Measurements from ENCODE around the gene CCDC141. TPM values are rescaled to one million over a fixed set of nuclear protein-coding genes. Genes with fewer than 3 reads are reported as not detected.

Gene CCDC141
- total RNA-seq, 1 donor from 2014 or later, result 0.78 TPM

DNA sequence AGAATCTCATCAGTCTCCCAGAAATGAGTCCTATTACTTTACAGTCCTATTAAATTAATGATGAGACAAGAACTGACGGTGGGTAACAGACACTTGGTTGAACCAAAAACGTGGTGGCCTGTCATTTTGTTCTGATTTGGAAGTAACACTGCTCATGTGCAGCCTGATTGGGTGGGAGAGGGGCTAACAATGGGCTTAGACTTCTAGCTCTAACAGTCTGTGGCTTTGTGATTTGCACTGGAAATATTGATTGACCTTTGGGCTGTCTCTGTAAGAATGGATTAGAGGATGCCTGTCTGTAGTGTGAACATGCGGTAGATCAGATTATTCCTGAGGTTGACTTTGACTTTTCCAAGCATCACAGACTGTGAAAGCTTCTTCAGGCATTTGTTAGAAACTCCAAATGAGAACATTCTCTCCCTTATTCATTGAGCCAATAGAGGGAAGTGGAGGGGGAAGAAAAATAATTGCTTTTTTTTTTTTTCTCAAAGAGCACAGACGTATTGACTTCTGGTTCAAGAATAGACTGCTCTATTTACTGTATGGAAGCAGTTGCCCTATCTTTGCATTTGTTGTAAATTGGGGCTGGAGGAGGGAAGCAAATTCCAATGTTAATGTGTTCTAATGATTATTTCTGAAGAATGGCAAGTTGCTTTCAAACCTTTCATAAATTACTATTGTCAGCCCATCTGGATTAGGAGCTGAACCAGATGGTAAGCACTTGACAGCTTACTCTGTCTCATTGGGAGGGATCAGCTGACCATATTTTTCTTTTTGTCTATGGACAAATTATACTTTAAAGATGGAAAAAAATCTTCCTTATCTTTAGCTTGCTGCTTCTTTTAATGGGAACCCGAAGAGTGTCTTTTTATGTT lies 156.9 kb downstream of the CCDC141 start:
- peaks cover 2% of the 10 kb centered on the region for H3K27me3 Mint-ChIP-seq (ENCODE audit: insufficient read depth)
- H3K36me3 Mint-ChIP-seq (ENCODE audit: low read depth), result no peaks in the 10 kb centered on the region
- H3K4me1 Mint-ChIP-seq (ENCODE audit: low read depth), result no peaks in the 10 kb centered on the region
- DNase-seq (ENCODE audit: low spot score), result no peak
- no peak overlapping the region for H3K27ac Mint-ChIP-seq
- no peaks in the 10 kb centered on the region for H3K9me3 Mint-ChIP-seq
- intact Hi-C loops (cut with micrococcal nuclease), result no loop called here
- no peak overlapping the region for H3K4me3 Mint-ChIP-seq

DNA sequence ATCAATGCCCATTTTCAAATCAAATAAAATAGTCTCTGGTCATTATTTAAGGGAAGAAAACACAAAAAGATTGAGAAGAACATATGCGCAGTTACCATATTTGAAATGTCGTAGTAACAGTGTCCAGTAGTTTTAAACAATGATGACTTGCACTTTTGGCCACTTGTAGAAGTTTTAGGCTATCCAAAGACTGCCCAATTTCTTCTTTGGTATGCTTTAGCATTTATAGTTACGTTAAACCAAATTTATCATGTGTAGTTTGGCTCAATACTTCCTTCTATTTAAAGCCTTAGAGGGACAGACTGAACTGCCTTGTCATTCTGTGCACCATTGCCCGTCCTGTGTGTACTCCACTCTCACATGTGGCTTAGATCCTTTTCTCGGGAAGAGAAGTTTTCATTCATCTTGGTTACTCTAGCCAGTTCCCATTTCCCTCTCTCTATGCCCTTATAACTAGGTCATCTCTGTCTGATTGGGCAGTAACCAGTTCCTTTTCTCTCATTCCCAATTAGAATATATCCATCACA lies 157.9 kb downstream of the CCDC141 start:
- no peak for DNase-seq (ENCODE audit: low spot score)
- Mint-ChIP-seq H3K4me3 (no peak overlapping the region), H3K27me3 (ENCODE audit: insufficient read depth) (peaks cover 2% of the 10 kb centered on the region), H3K9me3 (no peaks in the 10 kb centered on the region), H3K36me3 (ENCODE audit: low read depth) (no peaks in the 10 kb centered on the region), H3K27ac (no peak overlapping the region), H3K4me1 (ENCODE audit: low read depth) (no peaks in the 10 kb centered on the region)
- intact Hi-C loops (cut with micrococcal nuclease), result loop anchor here (1.0 kb wide), 5 partner anchors 22 to 237 kb away; no protein-coding TSS in a partner anchor

DNA sequence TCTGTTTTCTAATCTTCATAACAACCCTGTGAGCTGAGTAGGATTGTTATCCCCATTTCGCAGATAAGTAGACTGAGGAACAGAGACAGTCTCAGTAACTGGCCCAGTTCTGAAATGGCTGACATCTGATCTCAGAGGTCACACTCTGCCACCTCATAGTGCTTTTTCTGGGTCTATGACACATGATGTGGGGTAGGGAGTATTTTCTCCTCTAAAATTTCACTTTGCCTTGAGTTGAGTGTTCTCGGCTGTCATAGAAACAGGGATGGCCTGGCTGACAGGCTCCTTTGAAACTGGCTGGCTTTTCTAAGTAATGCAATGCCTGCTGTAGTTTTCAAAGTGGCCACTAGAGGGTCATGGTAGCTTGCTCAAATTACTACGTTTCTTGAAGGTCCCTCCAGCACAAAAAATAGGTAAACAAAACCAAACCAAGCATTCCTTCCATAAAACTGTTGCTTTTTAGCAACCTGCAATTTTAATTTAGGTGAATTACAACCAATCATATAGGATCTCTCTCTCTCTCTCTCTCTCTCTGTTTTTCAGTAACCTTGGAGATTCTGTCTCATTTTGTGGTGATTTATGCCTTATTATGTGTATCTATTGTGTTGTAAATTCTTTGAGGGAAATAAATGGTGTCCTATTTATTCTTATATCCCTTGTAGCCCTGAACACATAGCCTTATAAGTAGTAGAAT lies 158.5 kb downstream of the CCDC141 start:
- Mint-ChIP-seq H3K27ac (no peak overlapping the region), H3K36me3 (ENCODE audit: low read depth) (no peaks in the 10 kb centered on the region), H3K4me3 (no peak overlapping the region), H3K4me1 (ENCODE audit: low read depth) (no peaks in the 10 kb centered on the region), H3K27me3 (ENCODE audit: insufficient read depth) (peaks cover 2% of the 10 kb centered on the region), H3K9me3 (no peaks in the 10 kb centered on the region)
- intact Hi-C loops (cut with micrococcal nuclease), result loop anchor here (1.0 kb wide), 5 partner anchors 23 to 238 kb away; no protein-coding TSS in a partner anchor
- DNase-seq (ENCODE audit: low spot score), result peak; percentile 45

DNA sequence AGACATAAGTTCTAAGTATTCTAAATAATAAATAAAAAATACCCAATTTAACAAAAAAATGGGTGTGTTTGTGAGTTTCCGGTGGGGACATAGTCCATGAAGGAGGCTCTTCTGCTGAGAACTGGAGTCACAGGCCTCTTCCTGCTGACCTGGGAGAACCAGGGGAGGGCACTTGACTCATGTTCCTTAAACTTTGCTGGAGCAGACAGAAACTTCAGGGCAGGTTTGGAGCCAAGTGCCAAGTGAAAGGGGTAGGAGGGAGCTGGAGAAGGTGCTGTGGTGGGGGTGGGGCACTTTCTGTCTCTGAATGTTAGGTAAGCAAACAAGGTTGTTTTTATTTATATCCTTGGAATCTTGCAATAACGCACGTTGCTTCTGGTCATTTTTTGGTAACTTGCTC lies 163.9 kb downstream of the CCDC141 start:
- Mint-ChIP-seq H3K27ac (no peak overlapping the region), H3K9me3 (no peaks in the 10 kb centered on the region), H3K4me3 (no peak overlapping the region), H3K27me3 (ENCODE audit: insufficient read depth) (no peaks in the 10 kb centered on the region), H3K36me3 (ENCODE audit: low read depth) (no peaks in the 10 kb centered on the region), H3K4me1 (ENCODE audit: low read depth) (no peaks in the 10 kb centered on the region)
- no peak for DNase-seq (ENCODE audit: low spot score)
- intact Hi-C loops (cut with micrococcal nuclease), result no loop called here

DNA sequence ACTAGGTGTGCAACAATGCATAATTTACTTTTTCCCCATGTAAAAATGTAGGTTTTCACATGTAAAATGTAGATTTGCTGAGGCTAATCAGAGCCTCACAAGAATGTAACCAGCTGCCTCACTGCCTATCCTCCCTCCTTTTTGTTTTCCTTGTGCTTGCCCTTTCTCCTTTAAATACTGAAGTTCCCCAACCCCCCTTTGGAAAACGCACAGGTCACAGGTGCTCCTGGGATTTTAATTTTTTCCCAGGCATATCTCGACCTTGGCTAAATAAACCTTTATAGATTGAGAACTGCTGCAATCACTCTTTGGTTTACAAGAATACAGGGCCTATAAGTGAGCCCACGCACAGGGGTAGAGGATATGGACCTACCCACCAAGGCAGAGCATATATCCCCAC lies 165.5 kb downstream of the CCDC141 start:
- Mint-ChIP-seq H3K9me3 (no peaks in the 10 kb centered on the region), H3K27ac (no peak overlapping the region), H3K36me3 (ENCODE audit: low read depth) (no peaks in the 10 kb centered on the region), H3K4me1 (ENCODE audit: low read depth) (no peaks in the 10 kb centered on the region), H3K4me3 (no peak overlapping the region), H3K27me3 (ENCODE audit: insufficient read depth) (peaks cover 2% of the 10 kb centered on the region)
- no peak for DNase-seq (ENCODE audit: low spot score)
- intact Hi-C loops (cut with micrococcal nuclease), result no loop called here

DNA sequence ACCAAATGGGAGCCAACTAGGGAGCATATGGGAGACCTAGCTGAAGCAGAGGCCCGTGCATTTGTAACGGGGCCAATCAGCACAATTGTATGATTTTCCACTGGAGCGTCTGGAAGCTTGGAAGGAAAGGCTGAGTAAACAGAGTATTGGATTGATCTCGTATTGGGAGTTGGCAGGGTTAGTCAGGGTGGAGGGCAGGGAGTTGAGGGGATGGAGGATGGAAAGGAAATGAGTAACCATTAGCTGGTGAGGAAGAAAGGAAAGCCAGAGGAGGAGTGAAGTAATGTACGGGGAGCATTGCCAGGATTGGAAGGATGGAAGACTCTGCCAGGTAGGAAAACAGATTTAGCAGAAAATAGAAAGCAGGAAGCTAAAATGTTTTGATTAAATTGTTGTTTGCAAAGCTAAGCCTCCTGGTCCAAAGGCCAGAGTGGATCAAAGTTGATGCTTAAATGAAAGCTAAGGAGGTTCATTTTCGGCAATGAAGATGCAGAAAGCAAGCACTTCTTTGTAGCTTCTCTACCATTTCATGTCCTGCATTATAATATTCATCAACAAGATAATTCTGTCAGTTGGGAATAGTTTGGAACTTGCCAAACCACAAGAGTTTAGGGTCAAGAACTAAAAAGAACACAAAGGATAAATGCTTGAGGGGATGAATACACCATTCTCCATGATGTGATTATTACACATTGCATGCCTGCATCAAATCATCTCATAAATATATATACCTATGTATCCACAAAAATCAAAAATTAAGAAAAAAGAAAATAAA lies 167.1 kb downstream of the CCDC141 start:
- intact Hi-C loops (cut with micrococcal nuclease), result no loop called here
- Mint-ChIP-seq H3K9me3 (no peaks in the 10 kb centered on the region), H3K27me3 (ENCODE audit: insufficient read depth) (peaks cover 2% of the 10 kb centered on the region), H3K27ac (no peak overlapping the region), H3K4me1 (ENCODE audit: low read depth) (no peaks in the 10 kb centered on the region), H3K4me3 (no peak overlapping the region), H3K36me3 (ENCODE audit: low read depth) (no peaks in the 10 kb centered on the region)
- DNase-seq (ENCODE audit: low spot score), result no peak

DNA sequence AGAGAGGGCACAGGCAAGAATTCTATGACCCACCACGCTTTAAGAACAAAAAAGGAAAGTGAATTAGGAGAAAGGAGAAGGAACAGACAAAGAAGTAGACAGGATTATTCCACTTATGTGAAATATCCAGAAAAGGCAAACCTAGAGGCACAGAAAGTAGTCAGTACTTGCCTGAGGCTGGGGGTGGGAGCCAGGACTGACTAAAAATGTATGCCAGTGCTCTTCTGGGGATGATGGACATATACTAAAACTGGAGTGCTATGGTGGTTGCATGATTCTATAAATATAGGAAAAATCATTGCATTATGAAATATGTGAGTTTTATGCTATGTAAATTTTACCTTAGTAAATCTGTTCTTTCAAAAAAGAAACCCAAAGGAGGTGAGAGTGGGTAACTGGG lies 168.9 kb downstream of the CCDC141 start:
- Mint-ChIP-seq H3K27ac (no peak overlapping the region), H3K9me3 (no peaks in the 10 kb centered on the region), H3K36me3 (ENCODE audit: low read depth) (no peaks in the 10 kb centered on the region), H3K27me3 (ENCODE audit: insufficient read depth) (peaks cover 2% of the 10 kb centered on the region), H3K4me1 (ENCODE audit: low read depth) (no peaks in the 10 kb centered on the region), H3K4me3 (no peak overlapping the region)
- intact Hi-C loops (cut with micrococcal nuclease), result no loop called here
- DNase-seq (ENCODE audit: low spot score), result no peak

DNA sequence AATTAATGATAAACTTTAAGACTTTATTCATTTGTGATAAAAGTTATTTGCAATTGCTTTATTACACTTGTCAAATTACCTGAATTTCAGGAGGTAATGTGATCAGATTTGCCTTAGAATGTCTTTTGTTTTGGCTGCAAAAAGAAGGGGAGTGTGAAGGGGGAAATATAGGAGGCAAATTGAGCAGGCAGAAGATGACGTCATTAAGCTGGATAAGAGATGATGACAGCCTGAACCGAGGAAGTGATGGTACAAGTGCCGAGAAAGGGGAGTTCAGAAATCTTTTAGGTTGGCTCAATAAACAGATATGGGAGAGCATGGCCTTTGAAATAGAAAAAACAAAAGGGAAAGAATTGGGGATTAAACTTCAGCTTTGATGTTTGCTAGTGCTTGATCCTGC lies 169.7 kb downstream of the CCDC141 start:
- no peak for DNase-seq (ENCODE audit: low spot score)
- Mint-ChIP-seq H3K27ac (no peak overlapping the region), H3K36me3 (ENCODE audit: low read depth) (no peaks in the 10 kb centered on the region), H3K4me3 (no peak overlapping the region), H3K4me1 (ENCODE audit: low read depth) (no peaks in the 10 kb centered on the region), H3K9me3 (no peaks in the 10 kb centered on the region), H3K27me3 (ENCODE audit: insufficient read depth) (peaks cover 2% of the 10 kb centered on the region)
- intact Hi-C loops (cut with micrococcal nuclease), result no loop called here

DNA sequence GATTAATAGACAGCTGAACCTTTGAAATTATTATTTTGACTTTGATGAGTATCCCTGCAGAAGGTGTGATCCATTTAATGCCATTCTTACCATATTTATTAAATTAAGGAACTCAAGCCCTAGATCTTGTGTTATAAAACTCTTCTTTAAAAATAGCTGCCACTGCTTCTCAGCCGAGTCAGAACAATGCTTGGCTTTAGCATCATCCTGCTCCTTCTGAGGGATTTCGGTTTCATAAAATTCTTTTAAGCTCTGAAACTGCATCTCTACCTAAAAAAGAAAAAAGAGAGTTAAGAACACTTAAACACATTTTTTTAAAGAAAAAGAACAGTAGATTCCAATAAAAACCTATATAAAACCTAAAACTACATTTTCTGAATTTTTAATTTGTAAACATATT lies 172.1 kb downstream of the CCDC141 start:
- no peaks in the 10 kb centered on the region for H3K36me3 Mint-ChIP-seq (ENCODE audit: low read depth)
- H3K27me3 Mint-ChIP-seq (ENCODE audit: insufficient read depth), result peaks cover 2% of the 10 kb centered on the region
- intact Hi-C loops (cut with micrococcal nuclease), result no loop called here
- no peak for DNase-seq (ENCODE audit: low spot score)
- H3K4me3 Mint-ChIP-seq, result no peak overlapping the region
- no peaks in the 10 kb centered on the region for H3K4me1 Mint-ChIP-seq (ENCODE audit: low read depth)
- H3K9me3 Mint-ChIP-seq, result no peaks in the 10 kb centered on the region
- H3K27ac Mint-ChIP-seq, result no peak overlapping the region

DNA sequence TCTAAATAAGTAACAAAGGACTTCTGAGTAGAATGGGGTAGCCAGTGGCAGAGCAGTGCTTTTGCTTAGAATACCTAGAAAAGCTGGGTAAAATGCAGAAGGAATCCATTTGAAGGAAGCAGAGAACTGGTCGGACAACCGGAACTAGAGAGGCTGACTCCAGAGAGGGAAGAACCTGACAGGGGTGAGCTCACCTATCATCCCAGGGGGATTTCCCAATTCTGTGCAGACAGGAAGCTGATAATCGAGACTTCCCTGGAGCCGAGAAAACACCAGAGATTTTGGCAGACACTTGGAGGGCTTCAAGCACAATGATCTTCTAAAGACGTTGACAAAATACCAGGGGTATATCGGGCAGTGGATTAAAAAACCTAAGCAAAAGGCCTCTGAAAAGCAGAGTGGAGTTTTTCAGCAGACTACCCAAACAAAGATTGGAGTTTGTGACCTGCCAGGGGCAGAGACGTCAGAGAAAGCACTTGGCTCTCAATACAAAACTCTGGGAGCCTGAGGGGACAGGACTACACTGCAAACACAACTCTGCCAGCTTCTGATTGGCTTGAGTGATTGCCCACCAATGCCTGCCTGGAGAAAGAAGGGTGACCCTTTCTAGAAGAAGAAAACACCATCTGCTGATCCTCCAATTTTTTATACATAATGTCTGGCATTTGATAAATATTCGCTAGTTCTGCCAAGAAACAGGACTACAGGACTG lies 175.3 kb downstream of the CCDC141 start:
- intact Hi-C loops (cut with micrococcal nuclease), result loop anchor here (5.0 kb wide), 1 partner anchor 158 kb away; no protein-coding TSS in a partner anchor
- no peaks in the 10 kb centered on the region for H3K9me3 Mint-ChIP-seq
- no peak overlapping the region for H3K4me3 Mint-ChIP-seq
- peaks cover 20% of the 10 kb centered on the region for H3K4me1 Mint-ChIP-seq (ENCODE audit: low read depth)
- H3K27ac Mint-ChIP-seq, result no peak overlapping the region
- H3K36me3 Mint-ChIP-seq (ENCODE audit: low read depth), result no peaks in the 10 kb centered on the region
- DNase-seq (ENCODE audit: low spot score), result no peak
- H3K27me3 Mint-ChIP-seq (ENCODE audit: insufficient read depth), result peaks cover 2% of the 10 kb centered on the region

DNA sequence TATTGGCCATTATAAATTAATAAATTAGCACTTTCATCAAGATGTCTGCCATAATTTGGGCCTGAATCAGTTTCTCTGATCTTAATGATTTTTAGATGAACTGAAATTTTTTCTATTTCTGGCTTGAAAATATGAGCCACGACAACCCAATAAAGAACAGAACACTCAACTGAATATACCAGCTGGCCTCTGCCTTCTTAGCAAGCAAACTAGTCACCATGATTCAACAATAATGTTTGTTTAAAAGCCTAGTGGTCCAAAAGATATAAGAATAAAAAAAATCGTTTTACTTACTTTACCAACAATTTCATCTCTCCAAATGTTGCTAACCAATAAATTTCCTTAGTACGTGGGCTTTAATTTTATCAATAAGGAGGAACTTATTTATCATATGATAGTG lies 176.0 kb downstream of the CCDC141 start:
- no peaks in the 10 kb centered on the region for H3K36me3 Mint-ChIP-seq (ENCODE audit: low read depth)
- peaks cover 20% of the 10 kb centered on the region for H3K4me1 Mint-ChIP-seq (ENCODE audit: low read depth)
- no peak overlapping the region for H3K4me3 Mint-ChIP-seq
- H3K27ac Mint-ChIP-seq, result no peak overlapping the region
- H3K27me3 Mint-ChIP-seq (ENCODE audit: insufficient read depth), result no peaks in the 10 kb centered on the region
- no peaks in the 10 kb centered on the region for H3K9me3 Mint-ChIP-seq
- intact Hi-C loops (cut with micrococcal nuclease), result loop anchor here (5.0 kb wide), 1 partner anchor 158 kb away; no protein-coding TSS in a partner anchor
- DNase-seq (ENCODE audit: low spot score), result no peak

DNA sequence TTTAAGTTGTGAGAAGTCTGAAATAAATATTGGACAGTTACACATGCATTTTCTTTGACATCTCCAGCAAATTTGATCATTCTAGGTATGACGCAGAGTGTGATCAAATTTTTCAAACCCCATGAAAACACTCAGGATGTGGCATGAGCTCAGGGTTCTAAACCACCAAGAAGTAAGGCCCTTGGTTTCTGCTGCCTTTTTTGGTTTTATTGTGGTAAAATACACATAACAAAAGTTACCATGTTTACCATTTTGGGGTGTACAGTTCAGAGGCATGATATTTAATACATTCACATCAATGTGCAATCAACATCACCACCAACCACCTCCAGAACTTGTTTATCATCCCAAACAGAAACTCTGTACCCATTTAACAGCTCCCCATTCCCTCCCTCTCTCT lies 178.4 kb downstream of the CCDC141 start:
- peak overlapping the region; percentile 11 for H3K4me3 Mint-ChIP-seq
- DNase-seq (ENCODE audit: low spot score), result peak; percentile 17
- peak overlapping the region; percentile 9 for H3K27ac Mint-ChIP-seq

More for the DNA sequence above, 178.4 kb downstream of the CCDC141 start:
- Mint-ChIP-seq H3K27me3 (ENCODE audit: insufficient read depth) (no peaks in the 10 kb centered on the region), H3K4me1 (ENCODE audit: low read depth) (peaks cover 20% of the 10 kb centered on the region), H3K36me3 (ENCODE audit: low read depth) (peaks cover 2% of the 10 kb centered on the region), H3K9me3 (no peaks in the 10 kb centered on the region)
- intact Hi-C loops (cut with micrococcal nuclease), result loop anchor here (5.0 kb wide), 1 partner anchor 161 kb away; no protein-coding TSS in a partner anchor

Data from activated T-helper 1 cell treated with anti-CD3 and anti-CD28 coated beads, Interleukin-12 subunit alpha, Interleukin-12 subunit beta, Interleukin-2, Interleukin-4 antibody, amounts not matched to agents 30 ng/mL and 10 ng/mL and 1 ng/mL, durations not matched to agents 14 hours and 24 hours and 36 hours (primary cell).